ENCODE data around the gene BRD7. TPM values are rescaled to one million over a fixed set of nuclear protein-coding genes. Genes with fewer than 3 reads are reported as not detected.

The BRD7 gene
- total and polyA plus RNA-seq, 2 of the 4 experiments (the other 2 are of a cell fraction), result 24.8 to 29.9 TPM

DNA sequence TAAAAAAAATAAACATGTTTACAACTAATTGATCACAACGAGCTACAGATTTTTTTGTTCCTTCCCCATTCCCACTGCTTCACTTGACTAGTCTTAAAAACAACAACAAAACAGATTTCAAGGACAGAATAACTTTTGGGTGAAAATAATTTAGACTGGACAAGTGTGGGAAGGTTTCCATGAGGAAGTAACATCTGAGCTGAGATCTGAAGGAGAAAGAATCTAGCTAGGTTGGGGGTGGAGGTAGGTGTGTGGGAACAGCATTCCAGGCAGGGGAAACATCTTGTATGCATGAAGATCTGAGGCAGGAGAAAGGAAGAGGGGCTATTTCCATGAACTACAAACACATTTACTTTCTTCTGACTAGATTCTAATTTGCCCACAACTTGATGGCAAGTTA is 9.2 kb downstream of the BRD7 start:
- Histone ChIP-seq H2AK5ac (ENCODE audit: low read depth, low read length) (no peak overlapping the region), H3K56ac (ENCODE audit: extremely low read depth, insufficient read depth, low read length) (no peak overlapping the region), H3K9me1 (ENCODE audit: insufficient read depth, low read length) (no peaks in the 10 kb centered on the region; the same call in 1 of the 2 replicates), H2AFZ (replicated peaks; ENCODE audit: low read length, poor library complexity) (no peak overlapping the region), H2BK120ac (ENCODE audit: low read depth, low read length) (no peak overlapping the region), H4K8ac (ENCODE audit: low read depth in 2 of 2, low read length in 2 of 2) (no peak overlapping the region), H2BK15ac (ENCODE audit: low read depth, low read length) (no peak overlapping the region), H3K23ac (ENCODE audit: low read depth, low read length) (no peak overlapping the region), H3K14ac (replicated peaks; ENCODE audit: low read depth, low read length) (no peak overlapping the region), H3K4me1 (ENCODE audit: control insufficient read depth, insufficient read depth, low read length) (no peaks in the 10 kb centered on the region; the same call in 1 of the 2 replicates), H4K5ac (ENCODE audit: low read depth, low read length) (no peak overlapping the region), H3K18ac (ENCODE audit: low read depth, low read length) (no peak overlapping the region), H3K4me3 (ENCODE audit: insufficient read depth, low read depth, low read length) (no peak overlapping the region), H3K27me3 (ENCODE audit: control insufficient read depth, insufficient read depth, low read length) (no peaks in the 10 kb centered on the region), H2AK9ac (replicated peaks; ENCODE audit: low read depth, low read length, poor library complexity) (no peak overlapping the region), H3K79me1 (ENCODE audit: low read depth in 1 of 2, low read length in 2 of 2) (peaks cover 28% of the 10 kb centered on the region in 2 experiments; a peak in 3 of 4 replicates), H3K9ac (ENCODE audit: low read depth, low read length) (no peak overlapping the region), H4K20me1 (ENCODE audit: insufficient read depth, low read length) (peaks cover 6% of the 10 kb centered on the region; the same call in 1 of the 2 replicates), H2BK5ac (ENCODE audit: low read depth, low read length, poor library complexity, severe bottlenecking) (no peak overlapping the region), H3K36me3 (ENCODE audit: control insufficient read depth, insufficient read depth, low read length) (peaks cover 28% of the 10 kb centered on the region), H4K91ac (ENCODE audit: insufficient read depth, low read depth, low read length) (no peak overlapping the region), H3K27ac (ENCODE audit: insufficient read depth, low read length) (no peak overlapping the region), H2BK20ac (ENCODE audit: low read depth, low read length) (no peak overlapping the region), H3K9me3 (ENCODE audit: control insufficient read depth, insufficient read depth, low read length) (no peaks in the 10 kb centered on the region), H3K4ac (ENCODE audit: low read depth, low read length) (no peak overlapping the region), H3K4me2 (ENCODE audit: low read depth, low read length) (no peak overlapping the region; the same call in 1 of the 2 replicates)
- intact Hi-C loops (cut with micrococcal nuclease), result loop anchor here (5.0 kb wide), 2 partner anchors 202 to 292 kb away; partner anchors contain the start of gene HEATR3
- CTCF ChIA-PET, result interaction anchor here (1.0 to 1.2 kb wide), 2 partner anchors 306 to 334 kb away, joined by 3 to 4 read pairs; partner anchors contain the start of gene CNEP1R1
- POLR2A ChIA-PET (ENCODE audit: unreplicated experiment), result no interaction called here
- dilution Hi-C loops (cut with HindIII; ENCODE audit: low sequenced_read_pairs, unreplicated experiment), result no loop called here
- DNase-seq, result no peak
- no TSS peak for BruUV-seq (replicated peaks)
- WGBS, 2 experiments (ENCODE audit: extremely low coverage in 2 of 2, insufficient read length in 1 of 2), result no CpG with 5 or more reads among the region's 1 CpG
- in situ Hi-C loops (cut with MboI; ENCODE audit: low sequenced_read_pairs), result loop anchor here (25.0 kb wide), 1 partner anchor 272 kb away; no protein-coding TSS in a partner anchor
- TF ChIP-seq RAD21 (IDR thresholded peaks at IDR 0.05; ENCODE audit: low read length), result no peak
- TF ChIP-seq NFE2L2 (IDR thresholded peaks at IDR 0.05; ENCODE audit: low read depth, low read length), result no peak
- TF ChIP-seq CHD1 (IDR thresholded peaks at IDR 0.05; ENCODE audit: low read depth, low read length), result no peak
- no peak for TF ChIP-seq MAFK (IDR thresholded peaks at IDR 0.05; ENCODE audit: low read depth, low read length)
- no peak for ATAC-seq (ENCODE audit: low read depth)

All from IMR-90 (cell line).